DND-41 (cell line): Measurements from ENCODE around the gene CYSLTR2.

Experiments
- EZH2 ChIP-seq: IDR thresholded peaks from 3 replicates; pipeline ENCODE4 v1.6.1; 2012; ENCODE audit warnings: borderline replicate concordance, low read depth, mild to moderate bottlenecking, moderate library complexity, low read length, inconsistent platforms; ENCODE audit not compliant: severe bottlenecking
- TF ChIP-seq, protein P1 (sequence below): IDR thresholded peaks from 2 replicates; pipeline ENCODE4 v1.5.1; 2012; ENCODE audit warnings: borderline replicate concordance, low read length, moderate library complexity, mild to moderate bottlenecking; ENCODE audit not compliant: poor library complexity, severe bottlenecking; ENCODE audit errors: extremely low read depth

DNA sequence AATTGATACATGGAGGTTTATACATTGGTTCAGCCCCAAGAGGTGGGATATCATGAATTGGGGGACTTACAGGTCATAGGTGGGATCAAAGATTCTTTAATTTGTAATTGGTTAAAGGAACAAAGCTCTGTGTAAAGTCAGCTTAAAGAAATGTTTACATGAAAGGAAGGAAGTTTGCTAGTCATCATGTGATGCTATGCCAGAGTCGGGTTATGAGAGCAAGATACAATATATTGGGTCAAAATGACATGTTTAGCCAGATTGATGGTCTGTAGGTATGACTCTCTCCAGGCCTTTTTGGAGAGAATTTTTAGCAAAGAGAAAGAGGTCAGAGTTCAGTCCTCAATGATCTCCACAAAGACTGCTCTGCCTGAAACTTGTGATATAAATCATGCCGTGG is 5.3 kb upstream of the CYSLTR2 start:
- TF ChIP-seq EZH2, result no peak
- TF ChIP-seq, protein P1, sequence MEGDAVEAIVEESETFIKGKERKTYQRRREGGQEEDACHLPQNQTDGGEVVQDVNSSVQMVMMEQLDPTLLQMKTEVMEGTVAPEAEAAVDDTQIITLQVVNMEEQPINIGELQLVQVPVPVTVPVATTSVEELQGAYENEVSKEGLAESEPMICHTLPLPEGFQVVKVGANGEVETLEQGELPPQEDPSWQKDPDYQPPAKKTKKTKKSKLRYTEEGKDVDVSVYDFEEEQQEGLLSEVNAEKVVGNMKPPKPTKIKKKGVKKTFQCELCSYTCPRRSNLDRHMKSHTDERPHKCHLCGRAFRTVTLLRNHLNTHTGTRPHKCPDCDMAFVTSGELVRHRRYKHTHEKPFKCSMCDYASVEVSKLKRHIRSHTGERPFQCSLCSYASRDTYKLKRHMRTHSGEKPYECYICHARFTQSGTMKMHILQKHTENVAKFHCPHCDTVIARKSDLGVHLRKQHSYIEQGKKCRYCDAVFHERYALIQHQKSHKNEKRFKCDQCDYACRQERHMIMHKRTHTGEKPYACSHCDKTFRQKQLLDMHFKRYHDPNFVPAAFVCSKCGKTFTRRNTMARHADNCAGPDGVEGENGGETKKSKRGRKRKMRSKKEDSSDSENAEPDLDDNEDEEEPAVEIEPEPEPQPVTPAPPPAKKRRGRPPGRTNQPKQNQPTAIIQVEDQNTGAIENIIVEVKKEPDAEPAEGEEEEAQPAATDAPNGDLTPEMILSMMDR, result no peak
